Endothelial cell of umbilical vein (primary cell): ENCODE results near the gene MAST4. TPM values are rescaled to one million over a fixed set of nuclear protein-coding genes. Genes with fewer than 3 reads are reported as not detected.

Source experiments
- BruUV-seq: library from RNA; stranded (reverse); fragments of 400-500 nt; replicated peaks from 2 replicates; lab custom pipeline; 2021; lab: Mats Ljungman, UMichigan
- CTCF ChIA-PET: fragments of 300-600, 350-600 bp; sonication (Branson Sonifier 250); formaldehyde crosslinking; loops from one replicate; lab custom pipeline; 2021; ENCODE audit warnings: antibody characterized with exemption, inconsistent platforms; lab: Charles Lee
- POLR2A ChIA-PET: fragments of 300-600, 350-600 bp; sonication (Branson Sonifier 250); formaldehyde crosslinking; loops from one replicate; lab custom pipeline; 2021; ENCODE audit warnings: antibody characterized with exemption, inconsistent platforms; lab: Charles Lee
- DNase-seq: peaks from one replicate; pipeline ENCODE4 v3.0.0-alpha.2; 2011; ENCODE audit warnings: low read depth, low spot score
- FAIRE-seq: peaks from 2 replicates; lab custom pipeline; 2011; peaks lifted over from hg19 to GRCh38; lab: Jason Lieb, UNC
- H2AFZ ChIP-seq: 2 replicates; pipeline ENCODE4 v1.6.0; 2012; ENCODE audit warnings: low read depth, low read length, control low read depth, inconsistent platforms
- H3K27ac ChIP-seq: 2 replicates; pipeline ENCODE4 v1.5.1; 2011; ENCODE audit warnings: low read depth, mild to moderate bottlenecking, control low read depth, low read length, moderate library complexity; ENCODE audit not compliant: insufficient read depth
- H3K27me3 ChIP-seq, 2 experiments: 2 replicates each; pipeline versions ENCODE4 v1.6.0 to v1.6.1; 2011; ENCODE audit warnings: low read length in 2 of 2, mixed read lengths in 1 of 2; ENCODE audit not compliant: control insufficient read depth in 2 of 2, insufficient read depth in 2 of 2
- H3K36me3 ChIP-seq, 2 experiments: 2 replicates in 1 of 2; 3 replicates in 1 of 2; pipeline ENCODE4 v1.5.1; 2011; ENCODE audit warnings: low read length in 2 of 2, mild to moderate bottlenecking in 1 of 2, moderate library complexity in 1 of 2; ENCODE audit not compliant: control insufficient read depth in 2 of 2, insufficient read depth in 2 of 2; ENCODE audit errors: extremely low read depth in 1 of 2
- H3K4me1 ChIP-seq: 3 replicates; pipeline ENCODE4 v1.5.1; 2011; ENCODE audit warnings: mild to moderate bottlenecking, low read length; ENCODE audit not compliant: control insufficient read depth, insufficient read depth; ENCODE audit errors: extremely low read depth
- H3K4me2 ChIP-seq: 2 replicates; pipeline ENCODE4 v1.6.1; 2011; ENCODE audit warnings: low read length, control low read depth, mixed read lengths; ENCODE audit not compliant: insufficient read depth
- H3K4me3 ChIP-seq, 3 experiments: fragments of 200-600 bp in 1 of 3; sonication (generic), shearing (Covaris generic) in 1 of 3; replicated peaks in 1 of 3; 2 replicates each; pipeline ENCODE4 v1.5.1; 2011 to 2016; ENCODE audit warnings: control low read depth in 3 of 3, low read length in 3 of 3, mild to moderate bottlenecking in 2 of 3, inconsistent platforms in 1 of 3, low read depth in 1 of 3, moderate library complexity in 1 of 3; ENCODE audit not compliant: insufficient read depth in 1 of 3
- H3K79me2 ChIP-seq: 2 replicates; pipeline ENCODE4 v1.6.0; 2012; ENCODE audit warnings: low read length, inconsistent platforms; ENCODE audit not compliant: control insufficient read depth, insufficient read depth
- H3K9ac ChIP-seq: replicated peaks from 2 replicates; pipeline ENCODE3; 2011; ENCODE audit warnings: low read length, control low read depth; ENCODE audit not compliant: insufficient read depth; ENCODE audit errors: extremely low read depth
- H3K9me1 ChIP-seq: replicated peaks from 3 replicates; pipeline ENCODE4 v1.6.0; 2011; ENCODE audit warnings: mild to moderate bottlenecking, low read length; ENCODE audit not compliant: control insufficient read depth, insufficient read depth; ENCODE audit errors: extremely low read depth
- H3K9me3 ChIP-seq: replicated peaks from 2 replicates; pipeline ENCODE4 v1.5.1; 2012; ENCODE audit warnings: low read length, inconsistent platforms; ENCODE audit not compliant: control insufficient read depth, insufficient read depth
- H4K20me1 ChIP-seq: replicated peaks from 2 replicates; pipeline ENCODE3; 2011; ENCODE audit warnings: mild to moderate bottlenecking, low read length; ENCODE audit not compliant: control insufficient read depth, insufficient read depth; ENCODE audit errors: extremely low read depth
- CTCF ChIP-seq, 2 donors: IDR thresholded peaks; 1 replicate in 1 of 2; 2 replicates in 1 of 2; pipeline ENCODE4 v1.5.1; 2011; ENCODE audit warnings: low read length in 2 of 2, mild to moderate bottlenecking in 2 of 2, moderate library complexity in 2 of 2, control low read depth in 1 of 2, inconsistent platforms in 1 of 2, low read depth in 1 of 2; ENCODE audit not compliant: insufficient read depth in 1 of 2; ENCODE audit errors: extremely low read depth in 1 of 2
- EZH2 ChIP-seq: IDR thresholded peaks from 2 replicates; pipeline ENCODE4 v1.6.1; 2012; ENCODE audit warnings: borderline replicate concordance, low read depth, mild to moderate bottlenecking, moderate library complexity, low read length, inconsistent platforms; ENCODE audit not compliant: severe bottlenecking
- FOS ChIP-seq: IDR thresholded peaks from 2 replicates; pipeline ENCODE4 v1.6.1; 2011; ENCODE audit warnings: mild to moderate bottlenecking, low read length, moderate library complexity, borderline replicate concordance; ENCODE audit not compliant: insufficient read depth
- GATA2 ChIP-seq: IDR thresholded peaks from 2 replicates; pipeline ENCODE4 v1.7.0; 2011; ENCODE audit warnings: low read depth, mild to moderate bottlenecking, moderate library complexity, mixed read lengths, low read length; ENCODE audit not compliant: insufficient read length, insufficient read depth
- JUN ChIP-seq: IDR thresholded peaks from 2 replicates; pipeline ENCODE4 v1.6.1; 2011; ENCODE audit warnings: borderline replicate concordance, low read depth; ENCODE audit not compliant: insufficient read length, insufficient read depth
- MAX ChIP-seq: IDR thresholded peaks from 2 replicates; pipeline ENCODE4 v1.6.1; 2011; ENCODE audit not compliant: insufficient read depth, insufficient read length
- MYC ChIP-seq: IDR thresholded peaks from one replicate; pipeline ENCODE4 v1.6.1; 2011; ENCODE audit warnings: mild to moderate bottlenecking, low read depth, low read length
- POLR2A ChIP-seq: IDR thresholded peaks from 2 replicates; pipeline ENCODE4 v1.6.1; 2012; ENCODE audit warnings: low read depth, mild to moderate bottlenecking, control low read depth, low read length
- POLR2AphosphoS5 ChIP-seq: IDR thresholded peaks from 2 replicates; pipeline ENCODE4 v1.6.1; 2012; ENCODE audit warnings: low read depth, mild to moderate bottlenecking, control low read depth, low read length, moderate library complexity; ENCODE audit not compliant: insufficient read depth
- dilution Hi-C: fragments of 300-500 bp; cut with MboI; formaldehyde crosslinking; loops from one replicate; pipeline ENCODE4 v1.15.0; 2019; ENCODE audit warnings: low sequenced_read_pairs; ENCODE audit not compliant: extremely low pct_ligation_motif_present
- intact Hi-C: fragments of 100-400 bp; cut with micrococcal nuclease; formaldehyde crosslinking; loops from one replicate; pipeline ENCODE4 v1.10.0; 2022
- polyA plus RNA-seq, 4 experiments: library from polyadenylated mRNA; depleted of rRNA in 3 of 4; stranded (reverse) in 3 of 4; unstranded in 1 of 4; fragments of >200 nt; gene quantifications; 2 replicates each; pipeline versions ENCODE4 v1.2.1 to v1.2.3, GENCODE V29; 2011 to 2012; ENCODE audit warnings: missing spikeins in 1 of 4
- total RNA-seq: library from RNA; stranded (reverse); gene quantifications from 2 replicates; pipeline ENCODE4 v1.2.3, GENCODE V29; 2021

The MAST4 gene
- total and polyA plus RNA-seq, 2 donors (not counting 3 experiments of a cell fraction or from before 2014, with no cell fraction given): 40.2 to 116 TPM

GRCh38 chr5:66660396-66660795 is 64.2 kb downstream of the MAST4 start:
- Histone ChIP-seq H3K27ac (no peak overlapping the region), H3K9me3 (no peaks in the 10 kb centered on the region), H3K4me1 (no peaks in the 10 kb centered on the region), H3K36me3 (no peaks in the 10 kb centered on the region), H3K79me2 (no peaks in the 10 kb centered on the region), H3K27me3 (peaks cover 0 to 2% of the 10 kb centered on the region in 2 experiments), H4K20me1 (no peaks in the 10 kb centered on the region), H2AFZ (no peak overlapping the region), H3K4me2 (no peak overlapping the region), H3K9me1 (no peaks in the 10 kb centered on the region), H3K4me3 (no peak overlapping the region), H3K9ac (no peak overlapping the region)
- dilution Hi-C loops: no loop called here
- intact Hi-C loops: no loop called here
- CTCF ChIA-PET: no interaction called here
- no TSS peak for BruUV-seq
- DNase-seq (no peak), FAIRE-seq (no peak)
- TF ChIP-seq JUN (no peak), POLR2AphosphoS5 (no peak), GATA2 (no peak), POLR2A (no peak), MAX (no peak), CTCF (IDR thresholded peaks at IDR 0.05; ENCODE audit: extremely low read depth in 1 of 2, insufficient read depth in 1 of 2, low read depth in 1 of 2, low read length in 2 of 2) (no peak), EZH2 (no peak), MYC (no peak), FOS (no peak)
- POLR2A ChIA-PET: no interaction called here
